ENCODE measurements around the gene SCP2. TPM values are rescaled to one million over a fixed set of nuclear protein-coding genes. Genes with fewer than 3 reads are reported as not detected.

Gene SCP2
- total and polyA plus RNA-seq, 7 donors = 49.3 to 96.9 (median 88.3) TPM

GRCh38 chr1:52915211-52915854 is 11.7 kb upstream of the SCP2 start:
- H3K4me3 ChIP-seq = no peak overlapping the region
- WGBS, 3 donors = 89 to 95% (median 91%) methylated on average over 2 of the region's 2 CpGs
- H3K27ac ChIP-seq = peak overlapping the region; percentile 11
- intact Hi-C loops (cut with DNase I) = no loop called here
- TF ChIP-seq CTCF (IDR thresholded peaks at IDR 0.05) = no peak
- H3K27me3 ChIP-seq (ENCODE audit: insufficient read depth in 3 of 3, low read length in 2 of 3) = no peaks in the 10 kb centered on the region
- DNase-seq (no peak), ATAC-seq (no peak)
- H3K4me1 ChIP-seq = peaks cover 21% of the 10 kb centered on the region
- H3K9me3 ChIP-seq = no peaks in the 10 kb centered on the region
- peaks cover 0 to 15% of the 10 kb centered on the region in 2 donors for H3K36me3 ChIP-seq (ENCODE audit: insufficient read depth in 1 of 2, low read depth in 1 of 2)

- Histone ChIP-seq H3K27me3 (ENCODE audit: insufficient read depth in 3 of 3, low read length in 2 of 3) (no peaks in the 10 kb centered on the region), H3K27ac (peak overlapping the region; percentile 11), H3K4me1 (peaks cover 24% of the 10 kb centered on the region), H3K4me3 (no peak overlapping the region), H3K36me3 (ENCODE audit: insufficient read depth in 1 of 2, low read depth in 1 of 2) (peaks cover 0 to 12% of the 10 kb centered on the region in 2 donors), H3K9me3 (no peaks in the 10 kb centered on the region)
- no peak for TF ChIP-seq CTCF (IDR thresholded peaks at IDR 0.05)
- WGBS, 3 donors = 55 to 68% (median 56%) methylated on average over 7 of the region's 7 CpGs
- intact Hi-C loops (cut with DNase I) = no loop called here
- ATAC-seq (no peak), DNase-seq (no peak)
These were observed 11.2 kb upstream of the SCP2 start for GRCh38 chr1:52915855-52916220.

GRCh38 chr1:52916241-52916975 is 10.7 kb upstream of the SCP2 start:
- H3K36me3 ChIP-seq (ENCODE audit: insufficient read depth in 1 of 2, low read depth in 1 of 2) = peaks cover 0 to 6% of the 10 kb centered on the region in 2 donors
- TF ChIP-seq CTCF (IDR thresholded peaks at IDR 0.05) = no peak
- ATAC-seq (peak in 2 of 4 donors; percentile 14 to 43), DNase-seq (peak; percentile 29 to 61)
- H3K27ac ChIP-seq = peak overlapping the region; percentile 11
- H3K9me3 ChIP-seq = no peaks in the 10 kb centered on the region
- H3K4me3 ChIP-seq = no peak overlapping the region
- peaks cover 24% of the 10 kb centered on the region for H3K4me1 ChIP-seq
- no peaks in the 10 kb centered on the region for H3K27me3 ChIP-seq (ENCODE audit: insufficient read depth in 3 of 3, low read length in 2 of 3)
- WGBS, 3 donors = 47 to 75% (median 49%) methylated on average over 10 of the region's 10 CpGs
- intact Hi-C loops (cut with DNase I) = no loop called here

- Histone ChIP-seq H3K9me3 (no peaks in the 10 kb centered on the region), H3K4me3 (no peak overlapping the region), H3K36me3 (ENCODE audit: insufficient read depth in 1 of 2, low read depth in 1 of 2) (peaks cover 0 to 3% of the 10 kb centered on the region in 2 donors), H3K27me3 (ENCODE audit: insufficient read depth in 3 of 3, low read length in 2 of 3) (no peaks in the 10 kb centered on the region), H3K27ac (peak overlapping the region; percentile 11), H3K4me1 (peaks cover 24% of the 10 kb centered on the region)
- WGBS, 3 donors = 60 to 81% (median 60%) methylated on average over 7 of the region's 7 CpGs
- TF ChIP-seq CTCF (IDR thresholded peaks at IDR 0.05) = no peak
- ATAC-seq (no peak), DNase-seq (no peak)
- intact Hi-C loops (cut with DNase I) = no loop called here
These were observed 9.9 kb upstream of the SCP2 start for GRCh38 chr1:52917156-52917555.
